ENCODE data around the gene SLCO3A1. TPM values are rescaled to one million over a fixed set of nuclear protein-coding genes. Genes with fewer than 3 reads are reported as not detected.

Gene SLCO3A1
- total RNA-seq, 1 donor from 2014 or later, result 42.5 TPM

DNA sequence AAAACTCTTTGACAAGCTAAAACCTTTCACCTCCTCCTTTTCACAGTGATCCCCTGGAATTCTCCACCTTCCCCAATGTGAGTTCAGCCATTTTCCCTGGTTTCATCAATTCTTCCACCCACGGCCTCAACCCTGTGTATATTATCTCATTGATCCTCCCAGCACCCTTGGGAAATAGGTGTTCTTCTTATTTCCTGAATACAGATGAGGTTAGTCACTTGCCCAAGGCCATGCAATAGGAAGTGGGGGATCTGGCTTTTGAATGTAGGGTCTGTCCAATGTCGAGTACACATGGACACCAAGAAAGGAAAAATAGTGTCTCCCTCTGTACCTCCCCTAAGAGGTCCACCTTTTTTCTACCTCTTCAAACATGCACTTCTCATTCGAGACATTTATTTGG, 277.4 kb downstream of the SLCO3A1 start:
- no peak for DNase-seq
- Histone ChIP-seq H3K27ac (no peak overlapping the region), H3K4me3 (no peak overlapping the region), H3K27me3 (ENCODE audit: low read depth) (no peaks in the 10 kb centered on the region), H3K4me1 (no peaks in the 10 kb centered on the region), H3K36me3 (peaks cover 95% of the 10 kb centered on the region), H3K9me3 (no peaks in the 10 kb centered on the region)
- ATAC-seq, result no peak
- intact Hi-C loops (cut with DNase I), result no loop called here
- TF ChIP-seq, protein P1, sequence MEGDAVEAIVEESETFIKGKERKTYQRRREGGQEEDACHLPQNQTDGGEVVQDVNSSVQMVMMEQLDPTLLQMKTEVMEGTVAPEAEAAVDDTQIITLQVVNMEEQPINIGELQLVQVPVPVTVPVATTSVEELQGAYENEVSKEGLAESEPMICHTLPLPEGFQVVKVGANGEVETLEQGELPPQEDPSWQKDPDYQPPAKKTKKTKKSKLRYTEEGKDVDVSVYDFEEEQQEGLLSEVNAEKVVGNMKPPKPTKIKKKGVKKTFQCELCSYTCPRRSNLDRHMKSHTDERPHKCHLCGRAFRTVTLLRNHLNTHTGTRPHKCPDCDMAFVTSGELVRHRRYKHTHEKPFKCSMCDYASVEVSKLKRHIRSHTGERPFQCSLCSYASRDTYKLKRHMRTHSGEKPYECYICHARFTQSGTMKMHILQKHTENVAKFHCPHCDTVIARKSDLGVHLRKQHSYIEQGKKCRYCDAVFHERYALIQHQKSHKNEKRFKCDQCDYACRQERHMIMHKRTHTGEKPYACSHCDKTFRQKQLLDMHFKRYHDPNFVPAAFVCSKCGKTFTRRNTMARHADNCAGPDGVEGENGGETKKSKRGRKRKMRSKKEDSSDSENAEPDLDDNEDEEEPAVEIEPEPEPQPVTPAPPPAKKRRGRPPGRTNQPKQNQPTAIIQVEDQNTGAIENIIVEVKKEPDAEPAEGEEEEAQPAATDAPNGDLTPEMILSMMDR (IDR thresholded peaks at IDR 0.05), result no peak

DNA sequence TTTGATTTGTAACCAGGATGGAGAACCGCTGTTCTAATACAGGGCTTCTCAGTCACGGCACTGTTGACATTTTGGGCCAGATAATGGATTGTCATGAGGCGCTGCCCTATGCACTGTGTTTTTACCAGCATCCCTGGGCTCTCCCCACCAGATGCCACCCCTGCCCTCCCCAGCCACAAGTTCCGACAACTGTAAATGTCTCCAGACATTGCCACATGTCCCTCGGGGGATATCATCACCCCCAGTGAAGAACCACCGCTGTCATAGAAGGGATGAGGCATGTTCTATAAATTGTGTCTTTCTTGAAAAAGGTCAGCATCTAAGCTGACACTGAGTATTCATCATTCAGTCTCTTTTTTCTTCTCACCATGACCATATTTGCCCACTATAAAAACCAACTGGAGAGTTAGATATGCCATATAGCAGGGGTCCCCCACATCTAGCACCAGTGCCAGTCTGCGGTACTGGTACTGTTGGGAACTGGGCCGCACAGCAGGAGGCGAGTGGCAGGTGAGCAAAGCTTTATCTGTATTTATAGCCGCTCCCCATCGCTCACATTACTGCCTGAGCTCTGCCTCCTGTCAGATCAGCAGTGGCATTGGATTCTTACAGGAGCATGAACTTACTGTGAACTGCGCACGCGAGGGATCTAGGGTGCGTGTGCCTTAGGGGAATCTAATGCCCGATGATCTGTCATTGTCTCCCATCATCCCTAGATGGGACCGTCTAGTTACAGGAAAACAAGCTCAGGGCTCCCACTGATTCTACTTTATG, 279.7 kb downstream of the SLCO3A1 start:
- ATAC-seq (no peak), DNase-seq (no peak)
- TF ChIP-seq, protein P1 (IDR thresholded peaks at IDR 0.05), result no peak
- Histone ChIP-seq H3K4me3 (no peak overlapping the region), H3K27me3 (ENCODE audit: low read depth) (no peaks in the 10 kb centered on the region), H3K36me3 (peaks cover 77% of the 10 kb centered on the region), H3K9me3 (no peaks in the 10 kb centered on the region), H3K27ac (no peak overlapping the region), H3K4me1 (no peaks in the 10 kb centered on the region)
- intact Hi-C loops (cut with DNase I), result no loop called here

DNA sequence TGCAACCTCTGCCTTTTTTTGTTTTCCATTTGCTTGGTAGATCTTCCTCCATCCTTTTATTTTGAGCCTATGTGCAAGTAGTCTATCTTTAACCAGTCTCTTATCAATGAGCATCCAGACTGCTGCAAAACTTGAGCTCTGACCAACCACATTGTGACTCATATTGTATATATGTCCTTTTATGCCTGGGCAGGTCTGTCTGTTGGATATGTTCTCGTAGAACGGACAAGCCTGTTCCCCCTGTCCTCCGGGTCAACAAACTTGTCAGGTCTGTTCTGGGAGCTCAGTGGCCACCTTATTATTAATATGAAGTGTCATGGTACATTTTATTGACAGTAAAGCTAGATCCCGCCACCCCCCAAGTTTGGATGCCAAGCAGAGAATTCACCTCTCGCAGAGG, 287.3 kb downstream of the SLCO3A1 start:
- no peak overlapping the region for H3K27ac ChIP-seq
- no peaks in the 10 kb centered on the region for H3K9me3 ChIP-seq
- no peak for ATAC-seq
- intact Hi-C loops (cut with DNase I), result no loop called here
- H3K4me1 ChIP-seq, result no peaks in the 10 kb centered on the region
- H3K27me3 ChIP-seq (ENCODE audit: low read depth), result no peaks in the 10 kb centered on the region
- no peak for DNase-seq
- H3K36me3 ChIP-seq, result peaks cover 8% of the 10 kb centered on the region
- H3K4me3 ChIP-seq, result no peak overlapping the region
- TF ChIP-seq, protein P1 (IDR thresholded peaks at IDR 0.05), result no peak

DNA sequence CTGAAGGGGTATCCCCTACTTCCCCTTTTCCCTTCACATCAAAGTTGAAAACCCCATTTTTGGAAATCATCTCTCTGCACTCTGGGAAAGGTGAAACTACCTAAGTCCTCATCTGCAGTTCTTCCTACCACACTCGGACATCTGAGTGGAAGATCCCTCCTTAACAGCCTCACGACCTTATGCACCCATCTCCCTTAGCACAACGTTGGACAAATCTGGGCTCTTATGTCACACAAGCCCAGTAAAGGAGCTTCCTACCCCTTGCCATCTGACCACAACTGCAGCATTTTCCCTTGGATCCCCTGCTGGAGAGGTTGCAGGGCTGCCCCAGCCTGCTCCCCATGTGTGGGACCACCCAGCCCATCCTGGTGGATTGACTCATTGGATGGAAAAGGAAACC, 288.1 kb downstream of the SLCO3A1 start:
- Histone ChIP-seq H3K27ac (no peak overlapping the region), H3K9me3 (no peaks in the 10 kb centered on the region), H3K4me1 (no peaks in the 10 kb centered on the region), H3K4me3 (no peak overlapping the region), H3K27me3 (ENCODE audit: low read depth) (no peaks in the 10 kb centered on the region), H3K36me3 (peaks cover 9% of the 10 kb centered on the region)
- TF ChIP-seq, protein P1 (IDR thresholded peaks at IDR 0.05), result no peak
- DNase-seq (no peak), ATAC-seq (no peak)
- intact Hi-C loops (cut with DNase I), result no loop called here

DNA sequence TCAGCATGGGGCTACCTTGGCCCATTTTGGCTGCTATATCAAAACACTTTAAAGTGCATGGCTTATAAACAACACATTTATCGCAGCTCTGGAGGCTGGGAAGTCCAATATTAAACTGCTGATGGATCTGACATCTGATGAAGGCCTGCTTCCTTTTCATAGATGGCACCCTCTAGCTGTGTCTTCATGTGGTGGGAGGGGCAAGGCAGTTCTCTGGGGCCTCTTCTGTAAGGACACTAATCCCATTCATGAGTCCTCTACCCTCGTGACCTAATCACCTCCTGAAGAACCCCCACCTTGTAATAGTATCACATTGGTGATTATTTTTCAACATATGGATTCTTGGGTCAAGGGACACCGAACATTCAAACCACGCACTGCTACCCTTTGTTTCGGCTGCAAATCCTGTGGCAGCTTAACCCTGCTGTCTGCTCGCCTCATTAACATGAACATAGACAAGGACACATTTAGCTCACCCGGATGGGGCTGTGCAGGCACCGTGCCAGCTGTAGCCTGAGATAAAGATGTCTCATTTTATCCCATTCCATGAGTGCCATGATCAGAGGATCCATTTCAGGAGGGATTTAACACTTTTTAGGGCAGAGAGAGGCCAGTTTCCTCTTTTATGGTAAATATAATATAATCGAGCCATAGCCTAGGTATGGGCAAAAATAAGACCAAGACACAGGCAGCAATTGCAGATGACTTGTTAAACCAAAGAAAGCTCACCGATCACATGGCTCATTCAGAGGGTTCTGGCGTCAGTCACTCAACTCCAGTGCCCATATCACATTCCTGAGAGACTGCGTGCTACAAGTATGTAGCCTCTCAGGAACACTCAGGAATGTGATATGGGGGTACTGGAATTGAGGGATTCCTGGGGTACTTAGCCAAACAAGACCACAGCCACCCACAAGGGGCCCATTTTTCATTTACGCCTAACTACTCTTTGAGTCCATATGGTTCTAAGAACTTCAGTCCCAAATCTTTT, 289.0 kb downstream of the SLCO3A1 start:
- intact Hi-C loops (cut with DNase I), result no loop called here
- Histone ChIP-seq H3K4me1 (no peaks in the 10 kb centered on the region), H3K27me3 (ENCODE audit: low read depth) (no peaks in the 10 kb centered on the region), H3K4me3 (no peak overlapping the region), H3K27ac (no peak overlapping the region), H3K9me3 (no peaks in the 10 kb centered on the region), H3K36me3 (peaks cover 19% of the 10 kb centered on the region)
- ATAC-seq (peak; percentile 75 to 89), DNase-seq (no peak)
- TF ChIP-seq, protein P1 (IDR thresholded peaks at IDR 0.05), result no peak
